Spleen (tissue), 11 donors: ENCODE measurements around the gene KRT10. TPM values are rescaled to one million over a fixed set of nuclear protein-coding genes. Genes with fewer than 3 reads are reported as not detected.
A peak's percentile ranks its signal among the peaks of the same experiment; 100 is the strongest.

ENCODE experiments used
- DNase-seq: peaks from one replicate; pipeline ENCODE4 v3.0.0-alpha.2; 2020
- H3K27ac ChIP-seq, 8 donors: fragments of 200-600 bp; sonication (generic) in 7 of 8; 1 replicate in 4 of 8; 2 replicates in 4 of 8; pipeline versions ENCODE4 v1.5.0 to v1.8.0; 2016 to 2021; ENCODE audit warnings: inconsistent platforms in 4 of 8, mild to moderate bottlenecking in 4 of 8, moderate library complexity in 1 of 8
- H3K27me3 ChIP-seq, 7 donors: fragments of 200-600 bp; sonication (generic) in 6 of 7; replicated peaks in 1 of 7; 1 replicate in 4 of 7; 2 replicates in 3 of 7; pipeline versions ENCODE4 v1.5.0 to v1.8.0; 2016 to 2021; ENCODE audit warnings: inconsistent platforms in 3 of 7, mild to moderate bottlenecking in 1 of 7
- H3K36me3 ChIP-seq, 6 donors: fragments of 200-600 bp; sonication (generic) in 5 of 6; 1 replicate in 4 of 6; 2 replicates in 2 of 6; pipeline versions ENCODE4 v1.5.0 to v1.8.0; 2016 to 2021; ENCODE audit warnings: inconsistent platforms in 2 of 6
- H3K4me1 ChIP-seq, 6 donors: fragments of 200-600 bp; sonication (generic) in 5 of 6; 1 replicate in 3 of 6; 2 replicates in 3 of 6; pipeline versions ENCODE4 v1.5.0 to v1.8.0; 2016 to 2021; ENCODE audit warnings: inconsistent platforms in 3 of 6
- H3K4me3 ChIP-seq, 8 donors: fragments of 200-600 bp; sonication (generic) in 7 of 8; 1 replicate in 4 of 8; 2 replicates in 4 of 8; pipeline versions ENCODE4 v1.5.0 to v1.8.0; 2016 to 2021; ENCODE audit warnings: inconsistent platforms in 4 of 8, mild to moderate bottlenecking in 4 of 8, moderate library complexity in 2 of 8
- H3K9me3 ChIP-seq, 8 donors: fragments of 200-600 bp; sonication (generic) in 7 of 8; 1 replicate in 4 of 8; 2 replicates in 4 of 8; pipeline versions ENCODE4 v1.5.0 to v1.8.0; 2016 to 2021; ENCODE audit warnings: inconsistent platforms in 4 of 8
- CTCF ChIP-seq, 11 experiments: fragments of 200-600 bp in 7 of 11; fragments of 450-650 bp in 4 of 11; sonication (generic) in 4 of 11; IDR thresholded peaks in 8 of 11; conservative IDR thresholded peaks in 3 of 11; 1 replicate in 7 of 11; 2 replicates in 4 of 11; pipeline versions ENCODE4 v1.4.0 to v1.8.0; 2016 to 2021; ENCODE audit warnings: antibody characterized with exemption in 11 of 11, inconsistent platforms in 4 of 11, mild to moderate bottlenecking in 1 of 11
- POLR2A ChIP-seq, 3 donors: fragments of 450-650 bp; IDR thresholded peaks; one replicate each; pipeline ENCODE4 v1.5.1; 2017; ENCODE audit warnings: antibody characterized with exemption in 3 of 3, mild to moderate bottlenecking in 1 of 3
- POLR2AphosphoS5 ChIP-seq, 3 donors: sonication (generic); formaldehyde crosslinking; IDR thresholded peaks; one replicate each; pipeline ENCODE4 v1.5.1; 2017; ENCODE audit warnings: antibody characterized with exemption in 3 of 3
- WGBS, 5 donors: extraction: QIAGEN DNeasy Blood & Tissue Kit in 3 of 5; methylation state at CpG; one replicate each; pipeline versions ENCODE4 v1.1.5 to v1.1.7; 2013 to 2018; 5-methylcytosine and 5-hydroxymethylcytosine counted together
- intact Hi-C: fragments of 100-400 bp; cut with DNase I; formaldehyde crosslinking; loops from one replicate; pipeline ENCODE4 v1.15.0; 2023; ENCODE audit warnings: low total_unique reads
- polyA plus RNA-seq, 3 donors: library from polyadenylated mRNA; stranded (reverse); fragments of 200-250 nt; gene quantifications; one replicate each; pipeline ENCODE4 v1.2.1, GENCODE V29; 2013
- total RNA-seq, 7 donors: library from RNA; depleted of rRNA in 3 of 7; stranded (reverse); fragments of >200 nt in 3 of 7; fragmentation: NEBNext Ultra II Directional in 4 of 7; extraction: Animal tissue kit (Norgen Biotek cat#: 25700) in 4 of 7; gene quantifications; one replicate each; pipeline versions ENCODE4 v1.1.0 to v1.2.1, GENCODE V29; 2016 to 2021
- donor health status: healthy with polysubstance abuse.
- donor health status: DM: no; HTN: no; CAD: no; lungs with moderate emphysema.
- donor health status: DM: no; HTN: no; CAD: no.
- donor health status: Bipolar disorder and iron deficiency.
- donor health status: healthy.
- donor health status: DM: no; HTN: no; CAD: no.
- donor health status: DM: yes; HTN: yes; CAD: no.

Gene KRT10
- total and polyA plus RNA-seq, 10 donors, result 4.3 to 41.8 (median 27.7) TPM

GRCh38 chr17:40813804-40814203, 8.6 kb downstream of the KRT10 start:
- no peak overlapping the region for H3K27ac ChIP-seq
- H3K27me3 ChIP-seq, result peaks cover 0 to 45% (median 6%) of the 10 kb centered on the region in 7 donors
- intact Hi-C loops, result no loop called here

GRCh38 chr17:40812639-40813038, 9.8 kb downstream of the KRT10 start:
- peaks cover 0 to 56% (median 8%) of the 10 kb centered on the region in 7 donors for H3K27me3 ChIP-seq
- H3K4me3 ChIP-seq, result no peak overlapping the region
- H3K4me1 ChIP-seq, result peaks cover 0 to 3% (median 2%) of the 10 kb centered on the region in 6 donors
- no peak overlapping the region for H3K27ac ChIP-seq
- intact Hi-C loops, result no loop called here
- H3K9me3 ChIP-seq, result peaks cover 0 to 6% (median 0%) of the 10 kb centered on the region in 8 donors
- H3K36me3 ChIP-seq, result peaks cover 0 to 13% (median 11%) of the 10 kb centered on the region in 6 donors
- DNase-seq, result no peak
- WGBS, 5 donors, result 74 to 87% (median 80%) methylated on average over 3 of the region's 3 CpGs
- no peak for TF ChIP-seq POLR2A (IDR thresholded peaks at IDR 0.05)
- TF ChIP-seq POLR2AphosphoS5 (IDR thresholded peaks at IDR 0.05), result no peak
- TF ChIP-seq CTCF (IDR thresholded peaks at IDR 0.05 in 8 of 11, conservative IDR thresholded peaks at IDR 0.05 in 3 of 11), result no peak

More at GRCh38 chr17:40813804-40814203, 8.6 kb downstream of the KRT10 start:
- Histone ChIP-seq H3K9me3 (peaks cover 0 to 6% (median 0%) of the 10 kb centered on the region in 8 donors), H3K4me1 (peaks cover 6 to 11% (median 9%) of the 10 kb centered on the region in 6 donors), H3K4me3 (no peak overlapping the region), H3K36me3 (peaks cover 0 to 18% (median 12%) of the 10 kb centered on the region in 6 donors)
- WGBS, 5 donors, result 64 to 72% (median 70%) methylated on average over 4 of the region's 4 CpGs
- DNase-seq, result no peak
- TF ChIP-seq POLR2A (IDR thresholded peaks at IDR 0.05) (no peak), CTCF (IDR thresholded peaks at IDR 0.05 in 8 of 11, conservative IDR thresholded peaks at IDR 0.05 in 3 of 11) (no peak), POLR2AphosphoS5 (IDR thresholded peaks at IDR 0.05) (no peak)

- peaks cover 0 to 76% (median 8%) of the 10 kb centered on the region in 7 donors for H3K27me3 ChIP-seq
- no peak overlapping the region for H3K27ac ChIP-seq
- no peak for TF ChIP-seq CTCF (IDR thresholded peaks at IDR 0.05 in 8 of 11, conservative IDR thresholded peaks at IDR 0.05 in 3 of 11)
- TF ChIP-seq POLR2A (IDR thresholded peaks at IDR 0.05), result no peak
- no peak for TF ChIP-seq POLR2AphosphoS5 (IDR thresholded peaks at IDR 0.05)
Measured at GRCh38 chr17:40810494-40810893, 11.9 kb downstream of the KRT10 start.

GRCh38 chr17:40809721-40810421, 12.5 kb downstream of the KRT10 start:
- DNase-seq, result no peak
- H3K36me3 ChIP-seq, result no peaks in the 10 kb centered on the region
- peaks cover 0 to 4% (median 0%) of the 10 kb centered on the region in 8 donors for H3K9me3 ChIP-seq
- H3K27me3 ChIP-seq, result peaks cover 0 to 83% (median 12%) of the 10 kb centered on the region in 7 donors
- H3K4me1 ChIP-seq, result no peaks in the 10 kb centered on the region
- intact Hi-C loops, result loop anchor here (10.0 kb wide), 1 partner anchor 515 kb away; no protein-coding TSS in a partner anchor
- peak overlapping the region in 1 of 8 donors; percentile 15 for H3K27ac ChIP-seq
- TF ChIP-seq POLR2AphosphoS5 (IDR thresholded peaks at IDR 0.05) (no peak), CTCF (IDR thresholded peaks at IDR 0.05 in 8 of 11, conservative IDR thresholded peaks at IDR 0.05 in 3 of 11) (no peak)
- 61 to 88% (median 75%) methylated on average over 2 of the region's 2 CpGs for WGBS, 5 donors
- H3K4me3 ChIP-seq, result no peak overlapping the region

More at GRCh38 chr17:40810494-40810893, 11.9 kb downstream of the KRT10 start:
- Histone ChIP-seq H3K36me3 (no peaks in the 10 kb centered on the region), H3K4me1 (no peaks in the 10 kb centered on the region), H3K9me3 (peaks cover 0 to 5% (median 0%) of the 10 kb centered on the region in 8 donors), H3K4me3 (no peak overlapping the region)
- DNase-seq, result no peak
- intact Hi-C loops, result no loop called here
- WGBS, 5 donors, result 70 to 84% (median 78%) methylated on average over 6 of the region's 6 CpGs
